Measurements from ENCODE around the gene DENND6B. TPM values are rescaled to one million over a fixed set of nuclear protein-coding genes. Genes with fewer than 3 reads are reported as not detected.
"Not testable (repeated sequence)": the region's sequence is repeated elsewhere in the genome, so short reads cannot be mapped to it uniquely, and the experiment has no call there.

The DENND6B gene
- total and polyA plus RNA-seq, 2 of the 13 experiments (the other 11 are each of a cell fraction or from before 2014, with no cell fraction given), result 0.95 to 3.8 TPM

DNA sequence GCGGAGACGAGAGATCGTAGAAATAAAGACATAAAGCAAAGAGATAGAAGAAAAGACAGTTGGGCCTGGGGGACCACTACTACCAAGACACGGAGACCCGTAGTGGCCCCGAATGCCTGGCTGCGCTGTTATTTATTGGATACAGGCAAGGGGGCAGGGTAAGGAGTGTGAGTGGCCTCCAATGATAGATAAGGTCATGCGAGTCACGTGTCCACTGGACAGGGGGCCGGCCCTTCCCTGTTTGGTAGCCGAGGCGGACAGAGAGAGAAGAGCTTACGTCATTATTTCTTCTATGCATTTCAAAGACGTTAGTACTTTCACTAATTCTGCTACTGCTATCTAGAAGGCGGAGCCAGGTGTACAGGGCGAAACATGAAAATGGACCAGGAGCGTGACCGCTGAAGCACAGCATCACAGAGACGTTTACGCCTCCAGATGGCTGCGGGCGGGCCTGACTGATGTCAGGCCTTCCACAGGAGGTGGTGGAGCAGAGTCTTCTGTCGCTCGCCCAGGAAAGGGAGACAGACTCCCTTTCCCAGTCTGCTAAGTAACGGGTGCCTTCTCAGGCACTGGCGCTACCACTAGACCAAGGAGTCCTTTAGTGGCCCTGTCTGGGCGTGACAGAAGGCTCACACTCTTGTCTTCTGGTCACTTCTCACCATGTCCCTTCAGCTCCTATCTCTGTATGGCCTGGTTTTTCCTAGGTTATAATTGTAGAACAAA lies 41.1 kb upstream of the DENND6B start:
- POLR2A ChIA-PET, result no interaction called here
- BruUV-seq (replicated peaks), result no TSS peak

DNA sequence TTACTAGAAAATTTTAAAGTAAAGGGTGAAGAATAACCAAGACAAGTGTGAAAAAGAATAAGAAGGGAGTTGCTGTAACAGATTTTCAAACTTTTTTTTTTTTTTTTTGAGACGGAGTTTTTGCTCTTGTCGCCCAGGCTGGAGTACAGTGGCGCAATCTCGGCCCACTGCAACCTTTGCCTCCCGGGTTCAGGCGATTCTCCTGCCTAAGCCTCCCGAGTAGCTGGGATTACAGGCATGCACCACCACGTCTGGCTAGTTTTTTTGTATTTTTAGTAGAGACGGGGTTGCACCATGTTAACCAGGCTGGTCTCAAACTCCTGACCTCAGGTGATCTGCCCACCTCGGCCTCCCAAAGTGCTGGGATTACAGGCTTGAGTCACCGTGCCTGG lies 37.0 kb upstream of the DENND6B start:
- peaks cover 59% of the 10 kb centered on the region for H3K4me1 ChIP-seq (ENCODE audit: insufficient read depth, low read length)
- POLR2A ChIA-PET, result interaction anchor here (0.9 kb wide), 1 partner anchor 24 kb away, joined by 3 read pairs; no protein-coding TSS in a partner anchor
- H4K20me1 ChIP-seq (ENCODE audit: insufficient read depth, low read length), result peaks cover 23% of the 10 kb centered on the region
- in situ Hi-C loops (cut with HindIII; ENCODE audit: extremely low pct_ligation_motif_present, low pct_unique_long_range_greater_than_20kb); H3K9me3 ChIP-seq (ENCODE audit: low read length); DNase-seq (ENCODE audit: low spot score); BruUV-seq (replicated peaks); CTCF ChIA-PET (ENCODE audit: low intra/inter-chr PET ratio, low total read pairs); H3K4me3 ChIP-seq (replicated peaks in 1 of 3; ENCODE audit: insufficient read depth in 1 of 3, low read depth in 2 of 3, low read length in 3 of 3); H3K27ac ChIP-seq (ENCODE audit: extremely low read length, insufficient read depth, low read length); H3K4me2 ChIP-seq (ENCODE audit: low read depth, low read length); H2AFZ ChIP-seq (ENCODE audit: low read length); FAIRE-seq; H3K27me3 ChIP-seq (ENCODE audit: control insufficient read depth in 1 of 2, insufficient read depth in 2 of 2, low read length in 2 of 2); H3K9ac ChIP-seq (ENCODE audit: insufficient read depth, low read depth, low read length); intact Hi-C loops (cut with micrococcal nuclease; ENCODE audit: unreplicated experiment); ATAC-seq: not testable (repeated sequence)
- WGBS (ENCODE audit: low lambda C conversion rate), result 83% methylated on average over 11 of the region's 11 CpGs
- H3K36me3 ChIP-seq (replicated peaks in 1 of 2; ENCODE audit: control insufficient read depth in 1 of 2, insufficient read depth in 2 of 2, low read length in 2 of 2), result peaks cover 5 to 20% of the 10 kb centered on the region in 2 experiments; a peak in 4 of 5 replicates
- TF ChIP-seq ZNF460 (CRISPR knock-in tag; IDR thresholded peaks at IDR 0.05; ENCODE audit: borderline replicate concordance), result peak; percentile 68
- peaks cover 60% of the 10 kb centered on the region for H3K79me2 ChIP-seq (ENCODE audit: insufficient read depth, low read length)

More for the DNA sequence above, 41.1 kb upstream of the DENND6B start:
- Histone ChIP-seq H3K27me3 (ENCODE audit: control insufficient read depth in 1 of 2, insufficient read depth in 2 of 2, low read length in 2 of 2) (no peaks in the 10 kb centered on the region), H3K9ac (ENCODE audit: insufficient read depth, low read depth, low read length) (no peak overlapping the region), H3K4me1 (ENCODE audit: insufficient read depth, low read length) (peaks cover 28% of the 10 kb centered on the region), H3K79me2 (ENCODE audit: insufficient read depth, low read length) (peaks cover 29% of the 10 kb centered on the region), H4K20me1 (ENCODE audit: insufficient read depth, low read length) (0 out of 2 replicates have a peak, but pooled peaks cover 4% of the 10 kb centered on the region), H3K36me3 (replicated peaks in 1 of 2; ENCODE audit: control insufficient read depth in 1 of 2, insufficient read depth in 2 of 2, low read length in 2 of 2) (peaks cover 3 to 10% of the 10 kb centered on the region in 2 experiments; a peak in 2 of 5 replicates), H3K27ac (ENCODE audit: extremely low read length, insufficient read depth, low read length) (no peak overlapping the region), H2AFZ (ENCODE audit: low read length) (no peak overlapping the region), H3K9me3 (ENCODE audit: low read length) (no peaks in the 10 kb centered on the region), H3K4me3 (replicated peaks in 1 of 3; ENCODE audit: insufficient read depth in 1 of 3, low read depth in 2 of 3, low read length in 3 of 3) (no peak overlapping the region), H3K4me2 (ENCODE audit: low read depth, low read length) (no peak overlapping the region)
- DNase-seq (ENCODE audit: low spot score), result no peak
- peak; percentile 44; the same call in 1 of the 2 replicates for TF ChIP-seq ZNF768 (CRISPR knock-in tag; IDR thresholded peaks at IDR 0.05)
- TF ChIP-seq, protein P1, sequence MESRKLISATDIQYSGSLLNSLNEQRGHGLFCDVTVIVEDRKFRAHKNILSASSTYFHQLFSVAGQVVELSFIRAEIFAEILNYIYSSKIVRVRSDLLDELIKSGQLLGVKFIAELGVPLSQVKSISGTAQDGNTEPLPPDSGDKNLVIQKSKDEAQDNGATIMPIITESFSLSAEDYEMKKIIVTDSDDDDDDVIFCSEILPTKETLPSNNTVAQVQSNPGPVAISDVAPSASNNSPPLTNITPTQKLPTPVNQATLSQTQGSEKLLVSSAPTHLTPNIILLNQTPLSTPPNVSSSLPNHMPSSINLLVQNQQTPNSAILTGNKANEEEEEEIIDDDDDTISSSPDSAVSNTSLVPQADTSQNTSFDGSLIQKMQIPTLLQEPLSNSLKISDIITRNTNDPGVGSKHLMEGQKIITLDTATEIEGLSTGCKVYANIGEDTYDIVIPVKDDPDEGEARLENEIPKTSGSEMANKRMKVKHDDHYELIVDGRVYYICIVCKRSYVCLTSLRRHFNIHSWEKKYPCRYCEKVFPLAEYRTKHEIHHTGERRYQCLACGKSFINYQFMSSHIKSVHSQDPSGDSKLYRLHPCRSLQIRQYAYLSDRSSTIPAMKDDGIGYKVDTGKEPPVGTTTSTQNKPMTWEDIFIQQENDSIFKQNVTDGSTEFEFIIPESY (CRISPR knock-in tag; IDR thresholded peaks at IDR 0.05), result peak; percentile 74; the same call in 1 of the 2 replicates
- TF ChIP-seq ZKSCAN1 (IDR thresholded peaks at IDR 0.05; ENCODE audit: low read length), result no peak
- intact Hi-C loops (cut with micrococcal nuclease; ENCODE audit: unreplicated experiment), result no loop called here
- CTCF ChIA-PET (ENCODE audit: low intra/inter-chr PET ratio, low total read pairs), result interaction anchor here (1.1 to 1.2 kb wide), 2 partner anchors 91 to 127 kb away, joined by 3 to 4 read pairs; no protein-coding TSS in a partner anchor
- FAIRE-seq, result no peak
- in situ Hi-C loops (cut with HindIII; ENCODE audit: extremely low pct_ligation_motif_present, low pct_unique_long_range_greater_than_20kb), result no loop called here
- WGBS (ENCODE audit: low lambda C conversion rate), result 98% methylated on average over 26 of the region's 27 CpGs
- ATAC-seq, result no peak

All from HepG2 (cell line).